Skeletal muscle satellite cell (primary cell): ENCODE data around the gene SESTD1.
"Not testable (repeated sequence)": the region's sequence is repeated elsewhere in the genome, so short reads cannot be mapped to it uniquely, and the experiment has no call there.

Source experiments
- H3K27me3 ChIP-seq: 2 replicates; pipeline ENCODE4 v1.7.0; 2013; ENCODE audit warnings: low read length; ENCODE audit not compliant: control insufficient read depth, insufficient read depth
- H3K36me3 ChIP-seq: 2 replicates; pipeline ENCODE4 v1.7.0; 2013; ENCODE audit warnings: mild to moderate bottlenecking, control low read depth, low read length; ENCODE audit not compliant: insufficient read depth
- H3K4me1 ChIP-seq: 2 replicates; pipeline ENCODE4 v1.7.0; 2013; ENCODE audit warnings: low read length; ENCODE audit not compliant: control insufficient read depth, insufficient read depth
- H3K4me2 ChIP-seq: 2 replicates; pipeline ENCODE4 v1.7.0; 2013; ENCODE audit warnings: mild to moderate bottlenecking, low read length
- H3K4me3 ChIP-seq: 2 replicates; pipeline ENCODE4 v1.7.0; 2013; ENCODE audit warnings: low read length
- H3K9ac ChIP-seq: 2 replicates; pipeline ENCODE4 v1.7.0; 2013; ENCODE audit warnings: mild to moderate bottlenecking, low read depth, low read length, moderate library complexity
- H3K9me3 ChIP-seq: replicated peaks from 2 replicates; pipeline ENCODE4 v1.7.0; 2013; ENCODE audit warnings: mild to moderate bottlenecking, control low read depth, low read length

The SESTD1 gene

DNA sequence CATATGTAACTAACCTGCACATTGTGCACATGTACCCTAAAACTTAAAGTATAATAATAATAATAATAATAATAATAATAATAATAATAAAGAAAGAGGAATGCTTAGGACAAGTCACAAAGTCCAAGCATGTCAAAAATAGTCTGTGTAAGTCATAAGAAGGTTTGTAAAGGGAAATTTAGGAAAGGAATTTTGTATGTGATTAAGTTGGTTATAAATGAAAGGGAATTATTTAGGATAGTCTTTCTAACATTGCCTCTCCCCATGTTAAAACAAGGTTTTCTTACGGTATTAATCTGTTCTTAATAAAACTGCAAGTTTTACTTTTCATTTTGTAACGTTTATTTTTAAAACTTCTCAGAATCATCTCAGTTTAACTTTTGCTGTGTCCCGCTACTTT lies 62.8 kb downstream of the SESTD1 start:
- no peak overlapping the region for H3K4me3 ChIP-seq
- no peak overlapping the region for H3K9ac ChIP-seq
- H3K36me3 ChIP-seq = no peaks in the 10 kb centered on the region
- no peak overlapping the region for H3K4me2 ChIP-seq
- H3K9me3 ChIP-seq = no peaks in the 10 kb centered on the region
- no peaks in the 10 kb centered on the region for H3K27me3 ChIP-seq
- H3K4me1 ChIP-seq = no peaks in the 10 kb centered on the region

DNA sequence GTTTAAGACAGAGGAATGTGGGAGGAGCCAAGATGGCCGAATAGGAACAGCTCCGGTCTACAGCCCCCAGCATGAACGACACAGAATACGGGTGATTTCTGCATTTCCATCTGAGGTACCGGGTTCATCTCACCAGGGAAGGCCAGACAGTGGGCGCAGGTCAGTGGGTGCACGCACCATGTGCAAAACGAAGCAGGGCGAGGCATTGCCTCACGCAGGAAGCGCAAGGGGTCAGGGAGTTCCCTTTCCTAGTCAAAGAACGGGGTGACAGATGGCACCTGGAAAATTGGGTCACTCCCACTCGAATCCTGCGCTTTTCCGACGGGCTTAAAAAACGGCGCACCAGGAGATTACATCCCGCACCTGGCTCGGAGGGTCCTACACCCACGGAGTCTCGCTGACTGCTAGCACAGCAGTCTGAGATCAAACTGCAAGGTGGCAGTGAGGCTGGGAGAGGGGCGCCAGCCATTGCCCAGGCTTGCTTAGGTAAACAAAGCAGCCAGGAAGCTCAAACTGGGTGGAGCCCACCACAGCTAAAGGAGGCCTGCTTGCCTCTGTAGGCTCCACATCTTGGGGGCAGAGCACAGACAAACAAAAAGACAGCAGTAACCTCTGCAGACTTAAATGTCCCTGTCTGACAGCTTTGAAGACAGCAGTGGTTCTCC lies 68.6 kb downstream of the SESTD1 start:
- H3K9ac ChIP-seq, H3K36me3 ChIP-seq, H3K4me3 ChIP-seq, H3K4me1 ChIP-seq, H3K27me3 ChIP-seq, H3K9me3 ChIP-seq, H3K4me2 ChIP-seq: not testable (repeated sequence)

DNA sequence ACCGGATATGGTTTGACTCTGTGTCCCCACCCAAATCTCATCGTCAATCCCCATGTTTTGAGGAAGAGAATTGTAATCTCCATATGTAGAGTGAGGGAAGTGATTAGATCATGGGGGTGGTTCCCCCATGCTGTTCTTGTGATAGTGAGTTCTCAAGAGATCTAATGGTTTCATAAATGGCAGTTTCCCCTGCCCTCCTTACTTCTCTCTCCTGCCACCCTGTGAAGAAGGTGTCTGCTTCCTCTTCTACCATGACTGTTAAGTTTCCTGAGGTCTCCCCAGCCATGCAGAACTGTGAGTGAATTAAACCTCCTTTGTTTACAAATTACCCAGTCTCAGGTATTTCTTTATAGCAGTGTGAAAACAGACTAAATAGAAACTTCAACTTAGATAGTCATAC lies 69.5 kb downstream of the SESTD1 start:
- Histone ChIP-seq H3K4me1 (no peaks in the 10 kb centered on the region), H3K27me3 (no peaks in the 10 kb centered on the region), H3K4me2 (no peak overlapping the region), H3K9me3 (no peaks in the 10 kb centered on the region), H3K36me3 (peaks cover 4% of the 10 kb centered on the region), H3K9ac (no peak overlapping the region), H3K4me3 (no peak overlapping the region)

DNA sequence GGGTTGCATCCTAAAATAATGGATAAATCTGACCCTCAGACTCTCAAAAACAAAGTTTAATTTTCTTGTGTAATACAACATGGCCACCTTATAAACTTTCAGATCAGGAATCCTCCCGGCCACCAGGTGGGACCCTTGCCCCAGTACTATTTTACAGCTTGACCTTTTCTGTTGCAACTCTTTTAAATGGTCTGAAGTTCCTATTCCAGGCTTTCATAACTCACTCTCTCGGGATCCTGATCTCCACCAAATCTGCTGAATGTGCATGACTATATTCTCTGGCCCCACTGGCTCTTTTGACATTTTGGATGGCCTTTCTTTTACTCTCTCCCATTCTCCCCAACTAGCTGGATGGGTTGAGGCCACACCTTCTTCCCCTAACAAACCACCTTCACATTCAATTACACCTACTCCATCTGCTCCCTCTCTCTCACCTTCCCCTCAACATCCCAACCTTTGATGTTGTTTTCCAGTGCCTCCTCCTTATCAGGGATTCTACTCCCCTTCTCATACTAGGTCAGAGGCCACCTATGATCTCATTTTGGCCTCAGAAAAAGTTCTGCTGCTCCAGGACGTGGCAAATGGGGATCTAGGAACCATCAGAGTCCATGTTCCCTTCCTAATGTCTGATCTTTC lies 70.8 kb downstream of the SESTD1 start:
- Histone ChIP-seq H3K9ac (no peak overlapping the region), H3K27me3 (no peaks in the 10 kb centered on the region), H3K4me2 (no peak overlapping the region), H3K4me1 (no peaks in the 10 kb centered on the region), H3K9me3 (no peaks in the 10 kb centered on the region), H3K4me3 (no peak overlapping the region), H3K36me3 (peaks cover 4% of the 10 kb centered on the region)

DNA sequence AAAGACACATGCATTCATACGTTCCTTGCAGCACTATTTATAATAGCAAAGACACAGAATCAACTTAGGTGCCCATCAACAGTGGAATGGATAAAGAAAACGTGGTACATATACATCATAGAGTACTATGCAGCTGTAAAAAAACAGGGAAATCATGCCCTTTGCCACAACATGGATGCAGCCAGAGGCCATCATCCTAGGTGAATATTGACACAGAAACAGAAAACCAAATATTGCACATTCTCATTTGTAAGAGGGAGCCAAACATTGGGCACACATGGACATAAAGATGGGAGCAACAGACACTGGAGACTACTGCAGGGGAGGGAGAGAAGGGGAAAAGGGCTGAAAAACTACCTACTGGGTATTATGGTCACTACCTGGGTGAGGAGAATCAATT lies 73.5 kb downstream of the SESTD1 start:
- Histone ChIP-seq H3K4me2 (no peak overlapping the region), H3K36me3 (peaks cover 4% of the 10 kb centered on the region), H3K4me3 (no peak overlapping the region), H3K9ac (no peak overlapping the region), H3K9me3 (no peaks in the 10 kb centered on the region), H3K27me3 (no peaks in the 10 kb centered on the region), H3K4me1 (no peaks in the 10 kb centered on the region)

DNA sequence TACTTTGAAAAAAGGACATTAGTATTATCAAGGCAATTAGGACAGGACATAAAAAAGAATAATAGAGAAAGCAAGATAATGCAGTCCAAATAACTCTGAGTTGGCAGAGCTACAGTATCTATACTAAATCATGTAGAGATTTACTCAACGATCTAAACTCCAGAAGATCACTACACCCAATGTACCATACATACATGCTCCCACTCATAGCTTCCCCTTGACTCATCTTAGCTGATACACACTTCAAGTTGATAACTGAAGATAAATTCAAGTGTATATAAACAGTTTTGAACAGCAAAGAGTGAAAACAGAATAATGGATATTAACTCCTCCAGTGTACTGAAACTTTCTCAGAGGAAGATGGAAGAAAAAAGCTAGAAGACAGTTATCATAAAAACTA lies 78.5 kb downstream of the SESTD1 start:
- no peaks in the 10 kb centered on the region for H3K4me1 ChIP-seq
- no peak overlapping the region for H3K9ac ChIP-seq
- H3K4me3 ChIP-seq = no peak overlapping the region
- no peak overlapping the region for H3K4me2 ChIP-seq
- peaks cover 2% of the 10 kb centered on the region for H3K36me3 ChIP-seq
- H3K9me3 ChIP-seq = no peaks in the 10 kb centered on the region
- no peaks in the 10 kb centered on the region for H3K27me3 ChIP-seq

DNA sequence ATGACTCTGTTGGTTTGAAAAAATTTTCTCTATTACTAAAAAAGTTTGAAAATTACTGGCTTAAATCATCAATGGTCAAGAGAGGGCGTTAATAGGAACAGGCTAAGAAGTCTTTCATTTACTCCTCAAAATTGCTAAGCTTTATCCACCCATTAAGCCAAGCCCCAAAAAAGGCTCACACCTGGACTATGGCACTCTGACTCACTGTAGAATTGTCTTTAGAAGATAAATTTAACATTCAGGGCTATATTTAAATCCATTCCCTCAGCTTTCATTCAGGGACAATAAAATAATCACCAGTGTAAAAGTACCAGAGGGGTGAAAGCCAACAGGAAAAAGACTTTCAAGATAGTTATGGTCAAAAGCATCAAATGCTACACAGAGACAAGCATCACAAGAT lies 80.0 kb downstream of the SESTD1 start:
- peaks cover 5% of the 10 kb centered on the region for H3K36me3 ChIP-seq
- H3K9me3 ChIP-seq = no peaks in the 10 kb centered on the region
- no peak overlapping the region for H3K9ac ChIP-seq
- H3K4me3 ChIP-seq = no peak overlapping the region
- H3K27me3 ChIP-seq = no peaks in the 10 kb centered on the region
- no peaks in the 10 kb centered on the region for H3K4me1 ChIP-seq
- H3K4me2 ChIP-seq = no peak overlapping the region

DNA sequence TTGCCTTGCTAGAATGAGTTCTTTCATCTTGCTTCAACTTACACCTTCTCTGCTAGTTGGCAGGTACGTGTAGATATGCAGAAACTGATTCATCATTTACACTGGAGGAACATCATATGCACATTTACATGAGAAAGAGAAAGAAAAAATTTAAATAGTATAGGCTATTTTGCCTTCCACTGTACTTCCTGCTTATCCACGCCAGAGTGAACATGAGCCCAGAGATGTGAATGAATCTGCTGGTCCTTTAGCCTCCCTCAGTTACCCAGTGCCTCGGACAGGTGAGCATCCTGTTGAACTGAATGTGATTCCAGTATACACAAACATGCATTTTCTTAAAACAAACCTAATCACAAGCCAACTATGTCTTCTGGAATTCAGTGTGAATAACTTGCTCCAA lies 83.6 kb downstream of the SESTD1 start:
- H3K4me2 ChIP-seq = no peak overlapping the region
- H3K27me3 ChIP-seq = no peaks in the 10 kb centered on the region
- no peak overlapping the region for H3K4me3 ChIP-seq
- H3K9me3 ChIP-seq = no peaks in the 10 kb centered on the region
- H3K4me1 ChIP-seq = no peaks in the 10 kb centered on the region
- H3K36me3 ChIP-seq = peaks cover 14% of the 10 kb centered on the region
- H3K9ac ChIP-seq = no peak overlapping the region

DNA sequence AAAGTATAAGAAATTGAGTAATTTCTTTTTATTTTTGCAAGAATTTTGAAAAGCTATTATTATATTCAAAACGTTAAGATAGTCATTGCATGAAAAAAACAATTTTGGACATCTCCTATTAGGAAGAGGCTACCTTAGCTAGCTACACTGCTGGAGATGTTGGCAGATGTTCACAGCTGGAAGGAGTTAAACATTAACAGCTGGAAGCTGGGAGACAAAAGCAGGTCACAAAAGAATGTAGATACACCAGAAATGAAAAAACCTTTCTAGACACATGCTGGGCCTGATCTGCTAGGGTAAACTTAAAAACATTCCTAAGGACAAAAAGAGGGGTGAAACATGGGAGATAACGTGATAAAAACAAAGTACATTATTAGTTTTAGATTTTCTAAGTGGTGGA lies 84.4 kb downstream of the SESTD1 start:
- no peak overlapping the region for H3K4me2 ChIP-seq
- H3K36me3 ChIP-seq = peaks cover 17% of the 10 kb centered on the region

DNA sequence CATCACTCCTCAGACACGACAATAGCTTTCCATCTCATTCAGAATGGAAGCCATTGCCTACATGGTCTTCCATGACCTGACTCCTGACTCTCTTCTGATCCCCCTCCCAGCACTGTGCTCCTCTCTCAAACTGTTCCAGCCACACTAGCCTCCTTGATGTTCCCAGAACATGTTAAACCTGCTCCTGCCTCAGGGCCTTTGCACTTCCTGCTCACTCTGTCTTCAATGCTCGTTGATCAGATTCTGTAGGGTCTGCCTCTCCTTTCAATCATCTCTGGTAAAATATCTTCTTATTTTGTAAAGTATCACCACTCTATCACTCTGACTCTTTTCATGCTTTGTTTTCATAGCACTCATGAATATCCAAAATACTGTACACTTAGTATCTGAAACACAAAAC lies 84.9 kb downstream of the SESTD1 start:
- Histone ChIP-seq H3K4me3 (no peak overlapping the region), H3K9ac (no peak overlapping the region), H3K9me3 (no peaks in the 10 kb centered on the region), H3K4me1 (no peaks in the 10 kb centered on the region), H3K4me2 (no peak overlapping the region), H3K36me3 (peaks cover 17% of the 10 kb centered on the region), H3K27me3 (no peaks in the 10 kb centered on the region)

More for the DNA sequence above, 84.4 kb downstream of the SESTD1 start:
- Histone ChIP-seq H3K4me1 (no peaks in the 10 kb centered on the region), H3K9ac (no peak overlapping the region), H3K4me3 (no peak overlapping the region), H3K9me3 (no peaks in the 10 kb centered on the region), H3K27me3 (no peaks in the 10 kb centered on the region)

DNA sequence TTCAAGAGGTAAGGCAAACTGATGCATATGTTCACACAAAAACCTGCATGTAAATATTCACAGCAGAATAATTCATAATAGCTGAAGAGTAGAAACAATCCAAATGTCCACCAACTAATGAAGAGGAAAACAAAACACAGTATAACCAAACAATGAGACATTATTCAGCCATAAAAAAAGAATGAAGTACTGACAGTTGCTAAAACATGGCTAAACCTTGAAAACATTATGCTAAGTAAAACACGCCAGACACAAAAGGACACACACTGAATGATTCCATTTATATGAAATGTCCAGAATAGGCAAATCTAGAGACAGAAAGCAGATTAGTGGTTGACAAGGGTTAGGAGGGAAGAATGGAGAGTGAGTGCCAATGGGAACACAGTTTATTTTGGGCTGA lies 86.9 kb downstream of the SESTD1 start:
- Histone ChIP-seq H3K27me3 (no peaks in the 10 kb centered on the region), H3K9me3 (no peaks in the 10 kb centered on the region), H3K36me3 (peaks cover 24% of the 10 kb centered on the region), H3K4me2 (no peak overlapping the region), H3K4me1 (no peaks in the 10 kb centered on the region), H3K4me3 (no peak overlapping the region), H3K9ac (no peak overlapping the region)

DNA sequence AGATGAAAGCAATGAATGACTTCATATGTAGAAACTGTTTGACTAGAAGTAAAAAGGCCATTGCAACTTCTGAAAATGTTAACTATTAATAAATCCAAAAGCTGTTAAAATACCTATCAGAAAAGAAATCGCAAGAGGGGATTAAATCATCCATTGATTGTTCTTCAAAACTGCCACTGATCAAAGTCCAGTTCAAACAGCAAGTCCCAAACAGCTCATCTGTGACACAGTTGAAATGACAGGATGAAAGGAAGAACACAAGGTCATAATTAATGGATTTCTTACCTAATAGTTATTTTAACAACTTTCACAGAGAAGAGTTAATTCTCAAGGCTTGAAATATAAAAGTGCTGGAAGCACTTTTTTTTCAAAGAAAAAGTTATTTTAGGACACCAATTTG lies 90.4 kb downstream of the SESTD1 start:
- Histone ChIP-seq H3K9ac (no peak overlapping the region), H3K4me3 (no peak overlapping the region), H3K4me2 (no peak overlapping the region), H3K4me1 (no peaks in the 10 kb centered on the region), H3K27me3 (no peaks in the 10 kb centered on the region), H3K36me3 (peaks cover 18% of the 10 kb centered on the region), H3K9me3 (no peaks in the 10 kb centered on the region)
